Embryonic facial prominence (tissue), 1 donor: ENCODE results near the gene LGALS7B.
"Not testable (repeated sequence)": the region's sequence is repeated elsewhere in the genome, so short reads cannot be mapped to it uniquely, and the experiment has no call there.

Experiments used
- DNase-seq: peaks from one replicate; pipeline ENCODE4 v3.0.0-alpha.2; 2016; ENCODE audit errors: extremely low spot score

Gene LGALS7B

GRCh38 chr19:38821230-38821825, 32.3 kb downstream of the LGALS7B start:
- DNase-seq: not testable (repeated sequence)

GRCh38 chr19:38825936-38826335, 36.9 kb downstream of the LGALS7B start:
- DNase-seq: not testable (repeated sequence)

GRCh38 chr19:38826856-38827551, 38.0 kb downstream of the LGALS7B start:
- DNase-seq: no peak

GRCh38 chr19:38829203-38829602, 40.2 kb downstream of the LGALS7B start:
- DNase-seq: not testable (repeated sequence)

- no peak for DNase-seq
Observed at GRCh38 chr19:38830039-38830733, 41.2 kb downstream of the LGALS7B start.

- no peak for DNase-seq
Observed at GRCh38 chr19:38831142-38831605, 42.2 kb downstream of the LGALS7B start.

- DNase-seq: no peak
Observed at GRCh38 chr19:38833092-38833425, 44.1 kb downstream of the LGALS7B start.

- no peak for DNase-seq
Observed at GRCh38 chr19:38834104-38834490, 45.1 kb downstream of the LGALS7B start.

GRCh38 chr19:38834590-38834989, 45.6 kb downstream of the LGALS7B start:
- DNase-seq: no peak

GRCh38 chr19:38836159-38836982, 47.4 kb downstream of the LGALS7B start:
- DNase-seq: no peak

- DNase-seq: no peak
Observed at GRCh38 chr19:38836983-38837626, 48.1 kb downstream of the LGALS7B start.

GRCh38 chr19:38837656-38838121, 48.7 kb downstream of the LGALS7B start:
- DNase-seq: no peak

- no peak for DNase-seq
Observed at GRCh38 chr19:38838208-38838985, 49.4 kb downstream of the LGALS7B start.

- no peak for DNase-seq
Observed at GRCh38 chr19:38838986-38839761, 50.2 kb downstream of the LGALS7B start.

- DNase-seq: no peak
Observed at GRCh38 chr19:38839816-38840582, 51.0 kb downstream of the LGALS7B start.

- DNase-seq: no peak
Observed at GRCh38 chr19:38840583-38840968, 51.6 kb downstream of the LGALS7B start.
